K562 (cell line): ENCODE data around the gene MYO3B. TPM values are rescaled to one million over a fixed set of nuclear protein-coding genes. Genes with fewer than 3 reads are reported as not detected.
A peak's percentile ranks its signal among the peaks of the same experiment; 100 is the strongest.

Experiments used
- ARID4B ChIP-seq: sonication (generic); formaldehyde crosslinking; IDR thresholded peaks from 2 replicates; pipeline ENCODE4 v1.8.0; 2022; ENCODE audit warnings: mild to moderate bottlenecking, missing genetic modification reagents
- BRF1 ChIP-seq: IDR thresholded peaks from 3 replicates; pipeline ENCODE4 v1.6.1; 2011; ENCODE audit warnings: borderline replicate concordance, mild to moderate bottlenecking; ENCODE audit not compliant: insufficient read length; ENCODE audit errors: extremely low read depth
- DMBX1 ChIP-seq: fragments of 250-450 bp; sonication (Bioruptor Pico); IDR thresholded peaks from 2 replicates; pipeline ENCODE4 v1.8.0; 2022; ENCODE audit warnings: inconsistent platforms, mild to moderate bottlenecking, moderate library complexity, borderline replicate concordance
- DNMT1 ChIP-seq: fragments of 450-650 bp; IDR thresholded peaks from 2 replicates; pipeline ENCODE4 v1.6.1; 2016; ENCODE audit warnings: antibody characterized with exemption, mild to moderate bottlenecking
- ETS2 ChIP-seq: IDR thresholded peaks from 2 replicates; pipeline ENCODE4 v1.6.1; 2016; ENCODE audit warnings: borderline replicate concordance, missing genetic modification characterization, mild to moderate bottlenecking, moderate library complexity, missing compliant biosample characterization; ENCODE audit not compliant: poor library complexity, severe bottlenecking
- KLF16 ChIP-seq: IDR thresholded peaks from 2 replicates; pipeline ENCODE4 v1.6.1; 2016; ENCODE audit warnings: antibody characterized with exemption
- RERE ChIP-seq: sonication (generic); formaldehyde crosslinking; IDR thresholded peaks from 2 replicates; pipeline ENCODE4 v1.8.0; 2023; ENCODE audit warnings: missing genetic modification reagents, mild to moderate bottlenecking, borderline replicate concordance
- SAFB ChIP-seq: fragments of 200-400 bp; formaldehyde crosslinking; IDR thresholded peaks from 2 replicates; pipeline ENCODE4 v1.6.1; 2017; ENCODE audit warnings: low read depth, low read length, borderline replicate concordance
- SLC30A9 ChIP-seq: fragments of 250-450 bp; sonication (Bioruptor Pico); IDR thresholded peaks from 2 replicates; pipeline ENCODE4 v1.8.0; 2022; ENCODE audit warnings: mild to moderate bottlenecking, moderate library complexity
- SMARCA5 ChIP-seq: fragments of 450-650 bp; IDR thresholded peaks from 2 replicates; pipeline ENCODE4 v1.6.1; 2016
- STAT5A ChIP-seq: IDR thresholded peaks from 2 replicates; pipeline ENCODE4 v1.6.1; 2012; ENCODE audit warnings: low read length, inconsistent platforms, borderline replicate concordance
- TRIM25 ChIP-seq: fragments of 450-650 bp; IDR thresholded peaks from 2 replicates; pipeline ENCODE4 v1.7.0; 2016; ENCODE audit warnings: borderline replicate concordance
- ZBTB12 ChIP-seq: fragments of 250-450 bp; sonication (Bioruptor Pico); IDR thresholded peaks from 2 replicates; pipeline ENCODE4 v1.4.0; 2020
- ZBTB7A ChIP-seq: IDR thresholded peaks from 2 replicates; pipeline ENCODE4 v1.6.1; 2011; ENCODE audit warnings: low read depth, mild to moderate bottlenecking, low read length, moderate library complexity, borderline replicate concordance; ENCODE audit not compliant: control insufficient read depth
- ZC3H8 ChIP-seq: fragments of 450-650 bp; IDR thresholded peaks from 2 replicates; pipeline ENCODE4 v1.6.1; 2017
- polyA plus RNA-seq, 8 experiments: library from polyadenylated mRNA; depleted of rRNA in 4 of 8; stranded (reverse) in 5 of 8; unstranded in 3 of 8; fragments of >200 nt; fragmentation: Nextera tagmentation in 2 of 8; fragmentation: Illumina TruSeq in 1 of 8; extraction: Ambion mirVana in 2 of 8; extraction: Trizol in 1 of 8; gene quantifications; 2 replicates each; pipeline versions ENCODE4 v1.2.1 to v1.2.3, GENCODE V29; 2011 to 2014; ENCODE audit warnings: inconsistent platforms in 1 of 8, missing spikeins in 1 of 8
- total RNA-seq, 7 experiments: library from RNA; depleted of rRNA in 6 of 7; stranded (reverse); fragments of >200 nt in 6 of 7; fragmentation: Illumina TruSeq in 2 of 7; extraction: Trizol in 2 of 7; gene quantifications; 2 replicates each; pipeline versions ENCODE4 v1.2.1 to v1.2.3, GENCODE V29; 2011 to 2021; ENCODE audit warnings: low replicate concordance in 1 of 7

The MYO3B gene
- total and polyA plus RNA-seq, 9 of the 15 experiments (the other 6 are each of a cell fraction or from before 2014, with no cell fraction given): 2.7 to 6.5 (median 3.6) TPM

- no peak for TF ChIP-seq ARID4B
- no peak for TF ChIP-seq ZC3H8
- TF ChIP-seq ETS2: no peak
- TF ChIP-seq TRIM25: no peak
- TF ChIP-seq SLC30A9 (CRISPR knock-in tag): no peak
- TF ChIP-seq ZBTB7A: no peak
- TF ChIP-seq SAFB: no peak
- no peak for TF ChIP-seq BRF1
- peak; percentile 80 for TF ChIP-seq KLF16
- TF ChIP-seq RERE: no peak
- no peak for TF ChIP-seq DNMT1
- TF ChIP-seq STAT5A: peak; percentile 51
- no peak for TF ChIP-seq ZBTB12
- no peak for TF ChIP-seq DMBX1
- TF ChIP-seq SMARCA5: peak; percentile 64
Measured at GRCh38 chr2:170155022-170155722, 22.8 kb upstream of the MYO3B start (continued).
